IMR-90 (cell line): Measurements from ENCODE around the gene TMEM50B.

Experiments used
- CEBPB ChIP-seq: IDR thresholded peaks from 2 replicates; pipeline ENCODE4 v1.6.1; 2012; ENCODE audit warnings: low read depth, low read length, improper control_type of control experiment
- MAZ ChIP-seq: IDR thresholded peaks from 2 replicates; pipeline ENCODE4 v1.6.1; 2012; ENCODE audit warnings: low read depth, mild to moderate bottlenecking, low read length, improper control_type of control experiment, moderate library complexity, borderline replicate concordance
- MXI1 ChIP-seq: IDR thresholded peaks from 2 replicates; pipeline ENCODE4 v1.6.1; 2012; ENCODE audit warnings: low read depth, mild to moderate bottlenecking, low read length, moderate library complexity, borderline replicate concordance
- NFE2L2 ChIP-seq: fragments of 150-350 bp; IDR thresholded peaks from 2 replicates; pipeline ENCODE4 v1.6.1; 2016; ENCODE audit warnings: low read depth, mild to moderate bottlenecking, low read length
- POLR2A ChIP-seq: IDR thresholded peaks from 2 replicates; pipeline ENCODE4 v1.6.1; 2012; ENCODE audit warnings: mild to moderate bottlenecking, low read depth, low read length
- RAD21 ChIP-seq: IDR thresholded peaks from 2 replicates; pipeline ENCODE4 v1.6.1; 2012; ENCODE audit warnings: low read length, improper control_type of control experiment
- RFX5 ChIP-seq: IDR thresholded peaks from 2 replicates; pipeline ENCODE4 v1.8.0; 2012; ENCODE audit warnings: low read depth, mild to moderate bottlenecking, low read length, moderate library complexity
- SMC3 ChIP-seq: fragments of 150-350 bp; IDR thresholded peaks from 2 replicates; pipeline ENCODE4 v1.6.1; 2016; ENCODE audit warnings: low read depth, mild to moderate bottlenecking, antibody characterized with exemption, low read length, moderate library complexity
- TF ChIP-seq, protein P1 (sequence below): conservative IDR thresholded peaks from 2 replicates; pipeline ENCODE4 v1.5.1; 2012; ENCODE audit warnings: mild to moderate bottlenecking, low read depth, low read length, improper control_type of control experiment
- TF ChIP-seq, protein P2 (sequence below): fragments of 150-350 bp; IDR thresholded peaks from 2 replicates; pipeline ENCODE4 v1.6.1; 2017; ENCODE audit warnings: mild to moderate bottlenecking, antibody characterized with exemption, low read length, low read depth

DNA sequence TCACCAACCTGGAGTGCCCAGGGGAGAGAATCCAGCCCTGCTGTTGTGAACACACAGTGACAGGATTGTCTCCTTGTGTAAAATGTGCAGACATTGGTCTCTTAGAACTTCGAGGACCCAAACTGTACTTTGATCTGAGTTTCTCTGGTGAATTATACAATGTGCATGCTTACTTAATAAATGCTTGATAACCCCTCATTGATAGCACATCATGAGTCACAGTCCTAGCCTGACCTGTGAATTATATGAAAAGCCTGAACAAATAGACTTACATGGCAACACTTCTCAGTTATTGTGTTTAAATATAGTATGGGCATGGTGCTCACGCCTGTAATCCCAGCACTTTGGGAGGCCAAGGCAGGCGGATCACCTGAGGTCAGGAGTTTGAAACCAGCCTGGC, 53.9 kb downstream of the TMEM50B start:
- TF ChIP-seq POLR2A (no peak), RFX5 (no peak), CEBPB (no peak), NFE2L2 (no peak), RAD21 (no peak), MXI1 (no peak), SMC3 (no peak), MAZ (no peak)
- TF ChIP-seq, protein P1, sequence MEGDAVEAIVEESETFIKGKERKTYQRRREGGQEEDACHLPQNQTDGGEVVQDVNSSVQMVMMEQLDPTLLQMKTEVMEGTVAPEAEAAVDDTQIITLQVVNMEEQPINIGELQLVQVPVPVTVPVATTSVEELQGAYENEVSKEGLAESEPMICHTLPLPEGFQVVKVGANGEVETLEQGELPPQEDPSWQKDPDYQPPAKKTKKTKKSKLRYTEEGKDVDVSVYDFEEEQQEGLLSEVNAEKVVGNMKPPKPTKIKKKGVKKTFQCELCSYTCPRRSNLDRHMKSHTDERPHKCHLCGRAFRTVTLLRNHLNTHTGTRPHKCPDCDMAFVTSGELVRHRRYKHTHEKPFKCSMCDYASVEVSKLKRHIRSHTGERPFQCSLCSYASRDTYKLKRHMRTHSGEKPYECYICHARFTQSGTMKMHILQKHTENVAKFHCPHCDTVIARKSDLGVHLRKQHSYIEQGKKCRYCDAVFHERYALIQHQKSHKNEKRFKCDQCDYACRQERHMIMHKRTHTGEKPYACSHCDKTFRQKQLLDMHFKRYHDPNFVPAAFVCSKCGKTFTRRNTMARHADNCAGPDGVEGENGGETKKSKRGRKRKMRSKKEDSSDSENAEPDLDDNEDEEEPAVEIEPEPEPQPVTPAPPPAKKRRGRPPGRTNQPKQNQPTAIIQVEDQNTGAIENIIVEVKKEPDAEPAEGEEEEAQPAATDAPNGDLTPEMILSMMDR, result no peak
- TF ChIP-seq, protein P2, sequence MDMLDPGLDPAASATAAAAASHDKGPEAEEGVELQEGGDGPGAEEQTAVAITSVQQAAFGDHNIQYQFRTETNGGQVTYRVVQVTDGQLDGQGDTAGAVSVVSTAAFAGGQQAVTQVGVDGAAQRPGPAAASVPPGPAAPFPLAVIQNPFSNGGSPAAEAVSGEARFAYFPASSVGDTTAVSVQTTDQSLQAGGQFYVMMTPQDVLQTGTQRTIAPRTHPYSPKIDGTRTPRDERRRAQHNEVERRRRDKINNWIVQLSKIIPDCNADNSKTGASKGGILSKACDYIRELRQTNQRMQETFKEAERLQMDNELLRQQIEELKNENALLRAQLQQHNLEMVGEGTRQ, result no peak
